Aorta (tissue), 5 donors: ENCODE results near the gene RAP1GDS1. TPM values are rescaled to one million over a fixed set of nuclear protein-coding genes. Genes with fewer than 3 reads are reported as not detected.
A peak's percentile ranks its signal among the peaks of the same experiment; 100 is the strongest.

ENCODE experiments used
- ATAC-seq: fragments of 200-7000 bp; cut with Tn5 transposase; one replicate; pipeline ENCODE4 v1.9.1; 2022; ENCODE audit warnings: moderate library complexity; ENCODE audit not compliant: low FRiP score
- DNase-seq, 2 donors: peaks; one replicate each; pipeline ENCODE4 v3.0.0-alpha.2; 2020
- H3K27ac ChIP-seq, 2 donors: one replicate each; pipeline ENCODE4 v1.5.1; 2013; ENCODE audit warnings: low read length in 2 of 2, mild to moderate bottlenecking in 2 of 2, moderate library complexity in 2 of 2, control low read depth in 1 of 2, inconsistent platforms in 1 of 2, low read depth in 1 of 2
- H3K27me3 ChIP-seq, 2 donors: one replicate each; pipeline ENCODE4 v1.6.1; 2013; ENCODE audit warnings: control low read depth in 1 of 2, low read length in 1 of 2, mild to moderate bottlenecking in 1 of 2, moderate library complexity in 1 of 2; ENCODE audit not compliant: insufficient read depth in 2 of 2, control insufficient read depth in 1 of 2
- H3K36me3 ChIP-seq, 2 donors: one replicate each; pipeline ENCODE4 v1.6.1; 2013; ENCODE audit warnings: control low read depth in 1 of 2, low read length in 1 of 2, mild to moderate bottlenecking in 1 of 2; ENCODE audit not compliant: insufficient read depth in 2 of 2, control insufficient read depth in 1 of 2
- H3K4me1 ChIP-seq, 2 donors: one replicate each; pipeline ENCODE4 v1.6.1; 2013; ENCODE audit warnings: low read length in 2 of 2, control low read depth in 1 of 2, mild to moderate bottlenecking in 1 of 2, moderate library complexity in 1 of 2; ENCODE audit not compliant: insufficient read depth in 2 of 2, control insufficient read depth in 1 of 2
- H3K4me3 ChIP-seq, 2 donors: one replicate each; pipeline ENCODE4 v1.5.1; 2013; ENCODE audit warnings: low read length in 2 of 2, control low read depth in 1 of 2, mild to moderate bottlenecking in 1 of 2
- H3K9me3 ChIP-seq: one replicate; pipeline ENCODE4 v1.6.1; 2013; ENCODE audit warnings: mild to moderate bottlenecking, low read length; ENCODE audit not compliant: control insufficient read depth
- WGBS, 2 donors: extraction: QIAGEN DNeasy Blood & Tissue Kit; methylation state at CpG; one replicate each; pipeline ENCODE4 v1.1.7; 2013; 5-methylcytosine and 5-hydroxymethylcytosine counted together
- intact Hi-C, 2 donors: fragments of 100-400 bp; cut with DNase I; formaldehyde crosslinking; loops; one replicate each; pipeline versions ENCODE4 v1.14.2 to v1.15.0; 2022
- polyA plus RNA-seq, 2 donors: library from polyadenylated mRNA; stranded (reverse); fragments of 200-250 nt; gene quantifications; one replicate each; pipeline ENCODE4 v1.2.3, GENCODE V29; 2013
- total RNA-seq, 2 donors: library from RNA; stranded (reverse); fragmentation: NEBNext Ultra II Directional; extraction: Animal tissue kit (Norgen Biotek cat#: 25700); gene quantifications; one replicate each; pipeline ENCODE4 v1.2.1, GENCODE V29; 2021
- donor health status: healthy with polysubstance abuse.
- donor health status: Bipolar disorder and iron deficiency.
- donor health status: DM: no; HTN: no; CAD: no.
- donor health status: DM: no; HTN: no; CAD: no.
- donor health status: DM: yes; HTN: yes; CAD: no.

Gene RAP1GDS1
- total and polyA plus RNA-seq, 4 donors: 13.7 to 35.3 (median 26.4) TPM

- ATAC-seq: no peak
- Histone ChIP-seq H3K27ac (no peak overlapping the region), H3K27me3 (no peaks in the 10 kb centered on the region), H3K9me3 (no peaks in the 10 kb centered on the region), H3K4me3 (no peak overlapping the region), H3K36me3 (no peaks in the 10 kb centered on the region), H3K4me1 (no peaks in the 10 kb centered on the region)
- DNase-seq: no peak
- intact Hi-C loops: no loop called here
- WGBS, 2 donors: 39 to 53% methylated on average over 4 of the region's 4 CpGs
Observed at GRCh38 chr4:98245226-98245625, 16.0 kb upstream of the RAP1GDS1 start.

- Histone ChIP-seq H3K9me3 (no peaks in the 10 kb centered on the region), H3K27me3 (no peaks in the 10 kb centered on the region), H3K4me3 (no peak overlapping the region), H3K27ac (no peak overlapping the region), H3K36me3 (no peaks in the 10 kb centered on the region), H3K4me1 (no peaks in the 10 kb centered on the region)
- DNase-seq (no peak), ATAC-seq (no peak)
- intact Hi-C loops: no loop called here
Observed at GRCh38 chr4:98248934-98249333, 12.2 kb upstream of the RAP1GDS1 start.

- H3K9me3 ChIP-seq: no peaks in the 10 kb centered on the region
- no peaks in the 10 kb centered on the region for H3K27me3 ChIP-seq
- intact Hi-C loops: no loop called here
- DNase-seq (no peak), ATAC-seq (no peak)
- H3K4me3 ChIP-seq: no peak overlapping the region
- no peaks in the 10 kb centered on the region for H3K36me3 ChIP-seq
- WGBS, 2 donors: 77 to 85% methylated on average over 1 of the region's 1 CpG
- no peak overlapping the region for H3K27ac ChIP-seq
- H3K4me1 ChIP-seq: no peaks in the 10 kb centered on the region
Observed at GRCh38 chr4:98249831-98250230, 11.4 kb upstream of the RAP1GDS1 start.

GRCh38 chr4:98253499-98253898 is 7.7 kb upstream of the RAP1GDS1 start:
- WGBS, 2 donors: 62 to 69% methylated on average over 1 of the region's 1 CpG
- Histone ChIP-seq H3K27me3 (no peaks in the 10 kb centered on the region), H3K4me3 (no peak overlapping the region), H3K9me3 (no peaks in the 10 kb centered on the region), H3K36me3 (no peaks in the 10 kb centered on the region), H3K27ac (no peak overlapping the region), H3K4me1 (no peaks in the 10 kb centered on the region)
- intact Hi-C loops: no loop called here
- DNase-seq (no peak), ATAC-seq (no peak)

- Histone ChIP-seq H3K9me3 (no peaks in the 10 kb centered on the region), H3K36me3 (no peaks in the 10 kb centered on the region), H3K27ac (peak overlapping the region; percentile 56 to 77), H3K4me1 (no peaks in the 10 kb centered on the region), H3K4me3 (peak overlapping the region; percentile 50 to 65), H3K27me3 (no peaks in the 10 kb centered on the region)
- DNase-seq (peak; percentile 64 to 81), ATAC-seq (peak; percentile 55)
- intact Hi-C loops: loop anchor here (5.0 to 10.0 kb wide), 3 partner anchors 115 to 815 kb away; partner anchors contain the start of gene STPG2 (in 2 of the 2)
- WGBS, 2 donors: 1 to 3% methylated on average over 24 of the region's 24 CpGs
Observed at GRCh38 chr4:98260047-98260578, 1.1 kb upstream of the RAP1GDS1 start.

DNA sequence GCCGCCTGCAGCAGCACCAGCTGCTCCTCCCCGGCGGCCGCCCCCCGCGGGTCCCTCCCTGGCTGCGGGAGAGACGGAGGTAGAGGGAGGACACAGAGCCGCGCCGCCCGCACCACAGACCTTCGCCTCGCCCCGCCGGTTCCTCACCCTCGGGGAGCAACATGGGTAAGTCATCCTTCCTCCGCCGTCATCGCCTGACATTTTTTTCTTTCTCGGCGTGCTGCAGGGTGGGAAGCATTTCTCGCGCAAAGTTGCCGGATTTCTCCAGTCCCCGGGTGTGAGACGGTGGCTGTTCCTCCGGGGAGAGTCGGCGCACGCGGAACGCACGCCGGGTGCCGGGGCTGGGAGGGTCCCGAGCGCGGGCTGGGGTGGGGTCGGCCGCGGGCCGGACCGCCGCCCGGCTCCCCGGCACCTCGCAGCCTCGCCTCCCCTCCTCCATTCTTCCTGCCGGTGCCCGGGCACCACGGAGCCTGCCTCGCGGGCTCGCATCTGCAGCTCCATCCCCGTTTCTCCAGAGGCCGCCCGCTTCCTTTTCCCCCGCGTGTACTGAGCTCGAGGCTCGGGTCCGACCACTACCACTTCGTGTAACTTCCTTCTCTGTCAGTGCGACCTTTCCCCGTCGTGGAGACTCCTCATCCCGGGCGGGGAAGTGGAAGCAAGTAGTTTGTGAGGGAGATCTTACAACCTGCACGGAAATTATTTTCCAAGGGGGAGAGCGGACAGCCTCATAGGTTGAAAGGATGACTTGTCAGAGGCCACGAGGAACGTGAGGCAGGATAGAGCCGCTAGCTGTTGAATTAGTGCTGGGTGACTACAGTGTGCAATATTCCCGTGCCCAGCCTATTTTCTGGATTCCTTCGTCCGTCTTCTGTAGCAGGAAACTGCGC is 464 bp downstream of the RAP1GDS1 start:
- peak overlapping the region; percentile 81 to 94 for H3K4me3 ChIP-seq
- H3K4me1 ChIP-seq: no peaks in the 10 kb centered on the region
- peak overlapping the region; percentile 23 to 81 for H3K27ac ChIP-seq
- H3K9me3 ChIP-seq: no peaks in the 10 kb centered on the region
- 0% methylated on average over 57 to 78 of the region's 78 CpGs for WGBS, 2 donors
- intact Hi-C loops: loop anchor here (5.0 to 10.0 kb wide), 3 partner anchors 117 to 813 kb away; partner anchors contain the start of gene STPG2 (in 2 of the 2)
- no peaks in the 10 kb centered on the region for H3K36me3 ChIP-seq
- H3K27me3 ChIP-seq: no peaks in the 10 kb centered on the region
- peak; percentile 55 to 81 for DNase-seq
- peak; percentile 45 for ATAC-seq

DNA sequence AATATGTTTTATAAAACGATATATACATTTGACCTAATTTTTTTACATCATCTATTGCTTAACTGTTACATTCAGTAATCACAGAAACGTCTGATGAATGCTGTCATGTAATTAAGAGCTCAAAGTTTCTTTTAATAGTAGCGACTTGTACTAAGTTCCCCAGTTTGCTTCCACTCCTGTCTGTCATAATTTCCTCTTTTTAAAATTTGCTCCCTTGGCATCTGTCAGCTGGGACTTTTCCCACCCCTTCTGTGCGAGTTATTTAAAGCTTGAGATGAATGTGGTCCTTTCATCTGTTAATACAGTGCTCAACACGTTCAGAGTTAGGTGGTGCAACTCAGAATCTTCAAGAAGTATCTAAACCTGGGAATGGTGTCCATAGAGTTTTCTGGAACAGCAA is 1.2 kb downstream of the RAP1GDS1 start:
- Histone ChIP-seq H3K4me1 (no peaks in the 10 kb centered on the region), H3K36me3 (no peaks in the 10 kb centered on the region), H3K27ac (no peak overlapping the region), H3K9me3 (no peaks in the 10 kb centered on the region), H3K4me3 (peak overlapping the region in 1 of 2 donors; percentile 94), H3K27me3 (no peaks in the 10 kb centered on the region)
- DNase-seq (no peak), ATAC-seq (no peak)
- intact Hi-C loops: loop anchor here (5.0 to 10.0 kb wide), 3 partner anchors 118 to 812 kb away; partner anchors contain the start of gene STPG2 (in 2 of the 2)
- WGBS, 2 donors: 4 to 5% methylated on average over 5 of the region's 5 CpGs

- no peak overlapping the region for H3K27ac ChIP-seq
- WGBS, 2 donors: 98 to 100% methylated on average over 2 of the region's 2 CpGs
- intact Hi-C loops: loop anchor here in 1 of 2 donors (10.0 kb wide), 2 partner anchors 123 to 807 kb away; partner anchors contain the start of gene STPG2
- no peaks in the 10 kb centered on the region for H3K27me3 ChIP-seq
- H3K4me1 ChIP-seq: no peaks in the 10 kb centered on the region
- H3K4me3 ChIP-seq: no peak overlapping the region
- no peaks in the 10 kb centered on the region for H3K9me3 ChIP-seq
- no peaks in the 10 kb centered on the region for H3K36me3 ChIP-seq
- ATAC-seq (no peak), DNase-seq (no peak)
Observed at GRCh38 chr4:98267498-98267897, 6.3 kb downstream of the RAP1GDS1 start.
